HepG2 (cell line): ENCODE measurements around the gene LBX1. TPM values are rescaled to one million over a fixed set of nuclear protein-coding genes. Genes with fewer than 3 reads are reported as not detected.

ENCODE experiments used
- ATAC-seq: fragments of 200-7000 bp; cut with Tn5 transposase; 3 replicates; pipeline ENCODE4 v1.9.1; 2020; ENCODE audit warnings: mild to moderate bottlenecking, moderate library complexity
- BruUV-seq: library from RNA; stranded (reverse); fragments of 400-500 nt; replicated peaks from 2 replicates; lab custom pipeline; 2021; lab: Mats Ljungman, UMichigan
- CTCF ChIA-PET: fragments of 300-600 bp; formaldehyde crosslinking; extraction: SDS; loops from one replicate; lab custom pipeline; 2021; ENCODE audit warnings: low total read pairs, inconsistent platforms, low intra/inter-chr PET ratio; lab: Yijun Ruan, JAX
- POLR2A ChIA-PET: fragments of 350-600 bp; sonication (Branson Sonifier 250); formaldehyde crosslinking; loops from one replicate; lab custom pipeline; 2020; ENCODE audit warnings: antibody characterized with exemption, inconsistent platforms; lab: Yijun Ruan, JAX
- DNase-seq: peaks from one replicate; pipeline ENCODE4 v3.0.0-alpha.2; 2015; ENCODE audit warnings: low spot score
- FAIRE-seq: peaks from 3 replicates; lab custom pipeline; 2011; peaks lifted over from hg19 to GRCh38; lab: Jason Lieb, UNC
- H2AFZ ChIP-seq: one replicate; pipeline ENCODE4 v1.6.1; 2011; ENCODE audit warnings: low read length, inconsistent platforms
- H3K27ac ChIP-seq: fragments of 300-600 bp; 3 replicates; pipeline ENCODE4 v1.8.0; 2011; ENCODE audit warnings: mixed run types, mild to moderate bottlenecking, mixed read lengths, low read length, inconsistent platforms; ENCODE audit not compliant: insufficient read depth; ENCODE audit errors: extremely low read length
- H3K27me3 ChIP-seq, 2 experiments: fragments of 200-600 bp in 1 of 2; 2 replicates in 1 of 2; 3 replicates in 1 of 2; pipeline versions ENCODE4 v1.6.0 to v1.8.0; 2011; ENCODE audit warnings: low read length in 2 of 2, mild to moderate bottlenecking in 2 of 2, moderate library complexity in 2 of 2, inconsistent platforms in 1 of 2; ENCODE audit not compliant: insufficient read depth in 2 of 2, control insufficient read depth in 1 of 2
- H3K36me3 ChIP-seq, 2 experiments: fragments of 200-600 bp in 1 of 2; replicated peaks in 1 of 2; 2 replicates in 1 of 2; 3 replicates in 1 of 2; pipeline versions ENCODE4 v1.5.1 to v1.8.0; 2011; ENCODE audit warnings: low read length in 2 of 2, inconsistent platforms in 1 of 2; ENCODE audit not compliant: insufficient read depth in 2 of 2, control insufficient read depth in 1 of 2
- H3K4me1 ChIP-seq: 2 replicates; pipeline ENCODE4 v1.5.1; 2012; ENCODE audit warnings: low read length, inconsistent platforms; ENCODE audit not compliant: insufficient read depth
- H3K4me2 ChIP-seq: 2 replicates; pipeline ENCODE4 v1.6.0; 2011; ENCODE audit warnings: low read depth, low read length, inconsistent platforms
- H3K4me3 ChIP-seq, 3 experiments: fragments of 200-600 bp in 1 of 3; sonication (generic), shearing (Covaris generic) in 1 of 3; replicated peaks in 1 of 3; 2 replicates each; pipeline ENCODE4 v1.5.1; 2011 to 2016; ENCODE audit warnings: low read length in 3 of 3, inconsistent platforms in 2 of 3, low read depth in 2 of 3, mild to moderate bottlenecking in 2 of 3, control low read depth in 1 of 3, mixed read lengths in 1 of 3; ENCODE audit not compliant: insufficient read depth in 1 of 3
- H3K79me2 ChIP-seq: one replicate; pipeline ENCODE4 v1.6.1; 2011; ENCODE audit warnings: low read length, inconsistent platforms; ENCODE audit not compliant: insufficient read depth
- H3K9ac ChIP-seq: 2 replicates; pipeline ENCODE4 v1.6.0; 2011; ENCODE audit warnings: mild to moderate bottlenecking, low read depth, low read length, inconsistent platforms; ENCODE audit not compliant: insufficient read depth
- H3K9me3 ChIP-seq: 2 replicates; pipeline ENCODE4 v1.5.1; 2012; ENCODE audit warnings: mild to moderate bottlenecking, low read length
- H4K20me1 ChIP-seq: 2 replicates; pipeline ENCODE4 v1.6.0; 2011; ENCODE audit warnings: inconsistent platforms, mild to moderate bottlenecking, low read length, moderate library complexity; ENCODE audit not compliant: insufficient read depth
- HNRNPK ChIP-seq: fragments of 200-400 bp; formaldehyde crosslinking; IDR thresholded peaks from 2 replicates; pipeline ENCODE4 v1.6.1; 2018; ENCODE audit warnings: low read length, low read depth, moderate library complexity, mild to moderate bottlenecking; ENCODE audit not compliant: poor library complexity, severe bottlenecking
- MEIS1 ChIP-seq: sonication (generic); formaldehyde crosslinking; IDR thresholded peaks from 2 replicates; pipeline ENCODE4 v1.9.0; 2021; ENCODE audit warnings: mild to moderate bottlenecking, missing genetic modification reagents, moderate library complexity, borderline replicate concordance
- SRF ChIP-seq: IDR thresholded peaks from 2 replicates; pipeline ENCODE4 v1.6.1; 2011; ENCODE audit warnings: mild to moderate bottlenecking, low read depth, low read length, moderate library complexity
- ZFX ChIP-seq: sonication (generic); formaldehyde crosslinking; IDR thresholded peaks from 2 replicates; pipeline ENCODE4 v1.4.0; 2020; ENCODE audit warnings: mild to moderate bottlenecking, low read depth, missing genetic modification reagents, moderate library complexity
- ZNF34 ChIP-seq: sonication (generic); formaldehyde crosslinking; IDR thresholded peaks from 2 replicates; pipeline ENCODE4 v1.4.0; 2020; ENCODE audit warnings: mild to moderate bottlenecking, missing genetic modification reagents, borderline replicate concordance
- ZNF747 ChIP-seq: sonication (generic); formaldehyde crosslinking; IDR thresholded peaks from 2 replicates; pipeline ENCODE4 v1.8.1; 2023; ENCODE audit warnings: missing genetic modification reagents, mild to moderate bottlenecking, borderline replicate concordance
- WGBS: methylation state at CpG from one replicate; pipeline ENCODE4 v1.1.6; 2017; ENCODE audit warnings: low lambda C conversion rate; 5-methylcytosine and 5-hydroxymethylcytosine counted together
- in situ Hi-C: cut with HindIII; loops from 2 replicates; pipeline ENCODE4 v1.10.0; 2017; ENCODE audit warnings: low pct_unique_long_range_greater_than_20kb; ENCODE audit not compliant: extremely low pct_ligation_motif_present
- intact Hi-C: fragments of 100-400 bp; cut with micrococcal nuclease; formaldehyde crosslinking; loops from one replicate; pipeline ENCODE4 v1.10.0; 2022; ENCODE audit not compliant: unreplicated experiment
- polyA plus RNA-seq, 8 experiments: library from polyadenylated mRNA; depleted of rRNA in 3 of 8; stranded (reverse) in 7 of 8; unstranded in 1 of 8; fragments of >200 nt; fragmentation: Illumina TruSeq in 4 of 8; extraction: Trizol in 4 of 8; gene quantifications; 2 replicates each; pipeline versions ENCODE4 v1.2.1 to v1.2.3, GENCODE V29; 2011 to 2016; ENCODE audit warnings: low read depth in 4 of 8, missing spikeins in 1 of 8, mixed read lengths in 1 of 8; ENCODE audit not compliant: insufficient read depth in 1 of 8
- total RNA-seq, 5 experiments: library from RNA; depleted of rRNA; stranded (reverse); fragments of >200 nt; fragmentation: Illumina TruSeq; extraction: Trizol; gene quantifications; 2 replicates each; pipeline ENCODE4 v1.2.3, GENCODE V29; 2016; ENCODE audit warnings: low read depth in 1 of 5
- TF ChIP-seq, protein P1 (sequence below): sonication (generic); formaldehyde crosslinking; IDR thresholded peaks from 2 replicates; pipeline ENCODE4 v1.5.0; 2020; ENCODE audit warnings: mild to moderate bottlenecking, missing genetic modification reagents
- TF ChIP-seq, protein P2 (sequence below): sonication (generic); formaldehyde crosslinking; IDR thresholded peaks from 2 replicates; pipeline ENCODE4 v1.4.0; 2020; ENCODE audit warnings: mild to moderate bottlenecking, missing genetic modification reagents, borderline replicate concordance
- TF ChIP-seq, protein P3 (sequence below): sonication (generic); formaldehyde crosslinking; IDR thresholded peaks from 2 replicates; pipeline ENCODE4 v1.5.0; 2020; ENCODE audit warnings: mild to moderate bottlenecking, missing genetic modification reagents, borderline replicate concordance
- TF ChIP-seq, protein P4 (sequence below): sonication (generic); formaldehyde crosslinking; IDR thresholded peaks from 2 replicates; pipeline ENCODE4 v1.9.0; 2021; ENCODE audit warnings: missing genetic modification reagents, borderline replicate concordance
- TF ChIP-seq, protein P5 (sequence below): sonication (generic); formaldehyde crosslinking; IDR thresholded peaks from 2 replicates; pipeline ENCODE4 v1.5.0; 2020; ENCODE audit warnings: missing genetic modification reagents

LBX1 gene
- total and polyA plus RNA-seq, 2 of the 13 experiments (the other 11 are each of a cell fraction or from before 2014, with no cell fraction given) = not detected

DNA sequence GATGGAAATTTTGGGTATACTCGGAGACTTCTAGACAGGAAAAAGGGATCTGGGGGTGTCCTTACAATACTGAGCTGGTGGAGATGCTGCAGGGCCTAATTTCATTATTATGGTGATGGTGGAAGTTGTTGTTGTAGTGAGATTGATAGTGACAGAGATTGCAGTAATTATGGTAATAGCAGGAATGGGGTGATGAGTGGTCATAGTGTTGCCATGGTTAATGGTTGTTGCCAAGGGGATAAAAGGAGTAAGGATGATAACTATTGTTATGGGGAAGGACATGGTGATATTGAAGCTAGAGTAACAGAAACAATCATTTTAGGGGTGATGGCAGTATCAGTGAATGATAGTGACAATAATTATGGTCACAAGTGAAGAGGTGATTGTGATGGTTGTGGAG is 27.1 kb upstream of the LBX1 start:
- Histone ChIP-seq H2AFZ (no peak overlapping the region), H3K27me3 (peaks cover 3 to 21% of the 10 kb centered on the region in 2 experiments; a peak in 4 of 5 replicates), H3K4me3 (no peak overlapping the region), H3K36me3 (no peaks in the 10 kb centered on the region), H3K9ac (no peak overlapping the region), H3K9me3 (0 out of 2 replicates have a peak, but pooled peaks cover 5% of the 10 kb centered on the region), H3K4me2 (no peak overlapping the region), H3K79me2 (no peaks in the 10 kb centered on the region), H3K27ac (no peak overlapping the region), H4K20me1 (no peaks in the 10 kb centered on the region), H3K4me1 (no peaks in the 10 kb centered on the region)
- FAIRE-seq = no peak
- POLR2A ChIA-PET = no interaction called here
- intact Hi-C loops = no loop called here
- DNase-seq = no peak
- in situ Hi-C loops = no loop called here
- CTCF ChIA-PET = no interaction called here
- BruUV-seq = no TSS peak
- ATAC-seq = no peak
- WGBS = 50% methylated on average over 1 of the region's 1 CpG
- no peak for TF ChIP-seq ZNF747
- TF ChIP-seq, protein P1, sequence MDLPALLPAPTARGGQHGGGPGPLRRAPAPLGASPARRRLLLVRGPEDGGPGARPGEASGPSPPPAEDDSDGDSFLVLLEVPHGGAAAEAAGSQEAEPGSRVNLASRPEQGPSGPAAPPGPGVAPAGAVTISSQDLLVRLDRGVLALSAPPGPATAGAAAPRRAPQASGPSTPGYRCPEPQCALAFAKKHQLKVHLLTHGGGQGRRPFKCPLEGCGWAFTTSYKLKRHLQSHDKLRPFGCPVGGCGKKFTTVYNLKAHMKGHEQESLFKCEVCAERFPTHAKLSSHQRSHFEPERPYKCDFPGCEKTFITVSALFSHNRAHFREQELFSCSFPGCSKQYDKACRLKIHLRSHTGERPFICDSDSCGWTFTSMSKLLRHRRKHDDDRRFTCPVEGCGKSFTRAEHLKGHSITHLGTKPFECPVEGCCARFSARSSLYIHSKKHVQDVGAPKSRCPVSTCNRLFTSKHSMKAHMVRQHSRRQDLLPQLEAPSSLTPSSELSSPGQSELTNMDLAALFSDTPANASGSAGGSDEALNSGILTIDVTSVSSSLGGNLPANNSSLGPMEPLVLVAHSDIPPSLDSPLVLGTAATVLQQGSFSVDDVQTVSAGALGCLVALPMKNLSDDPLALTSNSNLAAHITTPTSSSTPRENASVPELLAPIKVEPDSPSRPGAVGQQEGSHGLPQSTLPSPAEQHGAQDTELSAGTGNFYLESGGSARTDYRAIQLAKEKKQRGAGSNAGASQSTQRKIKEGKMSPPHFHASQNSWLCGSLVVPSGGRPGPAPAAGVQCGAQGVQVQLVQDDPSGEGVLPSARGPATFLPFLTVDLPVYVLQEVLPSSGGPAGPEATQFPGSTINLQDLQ (CRISPR knock-in tag) = no peak
- TF ChIP-seq, protein P2, sequence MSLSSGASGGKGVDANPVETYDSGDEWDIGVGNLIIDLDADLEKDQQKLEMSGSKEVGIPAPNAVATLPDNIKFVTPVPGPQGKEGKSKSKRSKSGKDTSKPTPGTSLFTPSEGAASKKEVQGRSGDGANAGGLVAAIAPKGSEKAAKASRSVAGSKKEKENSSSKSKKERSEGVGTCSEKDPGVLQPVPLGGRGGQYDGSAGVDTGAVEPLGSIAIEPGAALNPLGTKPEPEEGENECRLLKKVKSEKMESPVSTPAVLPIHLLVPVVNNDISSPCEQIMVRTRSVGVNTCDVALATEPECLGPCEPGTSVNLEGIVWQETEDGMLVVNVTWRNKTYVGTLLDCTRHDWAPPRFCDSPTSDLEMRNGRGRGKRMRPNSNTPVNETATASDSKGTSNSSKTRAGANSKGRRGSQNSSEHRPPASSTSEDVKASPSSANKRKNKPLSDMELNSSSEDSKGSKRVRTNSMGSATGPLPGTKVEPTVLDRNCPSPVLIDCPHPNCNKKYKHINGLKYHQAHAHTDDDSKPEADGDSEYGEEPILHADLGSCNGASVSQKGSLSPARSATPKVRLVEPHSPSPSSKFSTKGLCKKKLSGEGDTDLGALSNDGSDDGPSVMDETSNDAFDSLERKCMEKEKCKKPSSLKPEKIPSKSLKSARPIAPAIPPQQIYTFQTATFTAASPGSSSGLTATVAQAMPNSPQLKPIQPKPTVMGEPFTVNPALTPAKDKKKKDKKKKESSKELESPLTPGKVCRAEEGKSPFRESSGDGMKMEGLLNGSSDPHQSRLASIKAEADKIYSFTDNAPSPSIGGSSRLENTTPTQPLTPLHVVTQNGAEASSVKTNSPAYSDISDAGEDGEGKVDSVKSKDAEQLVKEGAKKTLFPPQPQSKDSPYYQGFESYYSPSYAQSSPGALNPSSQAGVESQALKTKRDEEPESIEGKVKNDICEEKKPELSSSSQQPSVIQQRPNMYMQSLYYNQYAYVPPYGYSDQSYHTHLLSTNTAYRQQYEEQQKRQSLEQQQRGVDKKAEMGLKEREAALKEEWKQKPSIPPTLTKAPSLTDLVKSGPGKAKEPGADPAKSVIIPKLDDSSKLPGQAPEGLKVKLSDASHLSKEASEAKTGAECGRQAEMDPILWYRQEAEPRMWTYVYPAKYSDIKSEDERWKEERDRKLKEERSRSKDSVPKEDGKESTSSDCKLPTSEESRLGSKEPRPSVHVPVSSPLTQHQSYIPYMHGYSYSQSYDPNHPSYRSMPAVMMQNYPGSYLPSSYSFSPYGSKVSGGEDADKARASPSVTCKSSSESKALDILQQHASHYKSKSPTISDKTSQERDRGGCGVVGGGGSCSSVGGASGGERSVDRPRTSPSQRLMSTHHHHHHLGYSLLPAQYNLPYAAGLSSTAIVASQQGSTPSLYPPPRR (CRISPR knock-in tag) = no peak
- no peak for TF ChIP-seq ZNF34 (CRISPR knock-in tag)
- TF ChIP-seq, protein P3, sequence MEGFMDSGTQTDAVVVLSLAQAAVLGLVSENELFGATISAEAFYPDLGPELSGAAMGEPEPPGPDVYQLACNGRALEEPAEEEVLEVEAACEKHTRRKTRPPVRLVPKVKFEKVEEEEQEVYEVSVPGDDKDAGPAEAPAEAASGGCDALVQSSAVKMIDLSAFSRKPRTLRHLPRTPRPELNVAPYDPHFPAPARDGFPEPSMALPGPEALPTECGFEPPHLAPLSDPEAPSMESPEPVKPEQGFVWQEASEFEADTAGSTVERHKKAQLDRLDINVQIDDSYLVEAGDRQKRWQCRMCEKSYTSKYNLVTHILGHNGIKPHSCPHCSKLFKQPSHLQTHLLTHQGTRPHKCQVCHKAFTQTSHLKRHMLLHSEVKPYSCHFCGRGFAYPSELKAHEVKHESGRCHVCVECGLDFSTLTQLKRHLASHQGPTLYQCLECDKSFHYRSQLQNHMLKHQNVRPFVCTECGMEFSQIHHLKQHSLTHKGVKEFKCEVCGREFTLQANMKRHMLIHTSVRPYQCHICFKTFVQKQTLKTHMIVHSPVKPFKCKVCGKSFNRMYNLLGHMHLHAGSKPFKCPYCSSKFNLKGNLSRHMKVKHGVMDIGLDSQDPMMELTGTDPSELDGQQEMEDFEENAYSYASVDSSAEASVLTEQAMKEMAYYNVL (CRISPR knock-in tag) = no peak
- no peak for TF ChIP-seq HNRNPK
- TF ChIP-seq, protein P4, sequence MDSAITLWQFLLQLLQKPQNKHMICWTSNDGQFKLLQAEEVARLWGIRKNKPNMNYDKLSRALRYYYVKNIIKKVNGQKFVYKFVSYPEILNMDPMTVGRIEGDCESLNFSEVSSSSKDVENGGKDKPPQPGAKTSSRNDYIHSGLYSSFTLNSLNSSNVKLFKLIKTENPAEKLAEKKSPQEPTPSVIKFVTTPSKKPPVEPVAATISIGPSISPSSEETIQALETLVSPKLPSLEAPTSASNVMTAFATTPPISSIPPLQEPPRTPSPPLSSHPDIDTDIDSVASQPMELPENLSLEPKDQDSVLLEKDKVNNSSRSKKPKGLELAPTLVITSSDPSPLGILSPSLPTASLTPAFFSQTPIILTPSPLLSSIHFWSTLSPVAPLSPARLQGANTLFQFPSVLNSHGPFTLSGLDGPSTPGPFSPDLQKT (CRISPR knock-in tag) = no peak
- no peak for TF ChIP-seq SRF
- TF ChIP-seq, protein P5, sequence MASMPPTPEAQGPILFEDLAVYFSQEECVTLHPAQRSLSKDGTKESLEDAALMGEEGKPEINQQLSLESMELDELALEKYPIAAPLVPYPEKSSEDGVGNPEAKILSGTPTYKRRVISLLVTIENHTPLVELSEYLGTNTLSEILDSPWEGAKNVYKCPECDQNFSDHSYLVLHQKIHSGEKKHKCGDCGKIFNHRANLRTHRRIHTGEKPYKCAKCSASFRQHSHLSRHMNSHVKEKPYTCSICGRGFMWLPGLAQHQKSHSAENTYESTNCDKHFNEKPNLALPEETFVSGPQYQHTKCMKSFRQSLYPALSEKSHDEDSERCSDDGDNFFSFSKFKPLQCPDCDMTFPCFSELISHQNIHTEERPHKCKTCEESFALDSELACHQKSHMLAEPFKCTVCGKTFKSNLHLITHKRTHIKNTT = no peak
- TF ChIP-seq MEIS1 (CRISPR knock-in tag) = no peak
- TF ChIP-seq ZFX = no peak
